Measurements from ENCODE around the gene RXRA.
A peak's percentile ranks its signal among the peaks of the same experiment; 100 is the strongest.

Gene RXRA

GRCh38 chr9:134403682-134404301 is 77.5 kb downstream of the RXRA start:
- in situ Hi-C loops (cut with MboI; ENCODE audit: low sequenced_read_pairs, unreplicated experiment) = no loop called here
- TF ChIP-seq CTCF (IDR thresholded peaks at IDR 0.05; ENCODE audit: borderline replicate concordance, control extremely low read depth, extremely low read depth, insufficient read depth, missing control alignments) = no peak
- no peak for DNase-seq (ENCODE audit: low spot score)

DNA sequence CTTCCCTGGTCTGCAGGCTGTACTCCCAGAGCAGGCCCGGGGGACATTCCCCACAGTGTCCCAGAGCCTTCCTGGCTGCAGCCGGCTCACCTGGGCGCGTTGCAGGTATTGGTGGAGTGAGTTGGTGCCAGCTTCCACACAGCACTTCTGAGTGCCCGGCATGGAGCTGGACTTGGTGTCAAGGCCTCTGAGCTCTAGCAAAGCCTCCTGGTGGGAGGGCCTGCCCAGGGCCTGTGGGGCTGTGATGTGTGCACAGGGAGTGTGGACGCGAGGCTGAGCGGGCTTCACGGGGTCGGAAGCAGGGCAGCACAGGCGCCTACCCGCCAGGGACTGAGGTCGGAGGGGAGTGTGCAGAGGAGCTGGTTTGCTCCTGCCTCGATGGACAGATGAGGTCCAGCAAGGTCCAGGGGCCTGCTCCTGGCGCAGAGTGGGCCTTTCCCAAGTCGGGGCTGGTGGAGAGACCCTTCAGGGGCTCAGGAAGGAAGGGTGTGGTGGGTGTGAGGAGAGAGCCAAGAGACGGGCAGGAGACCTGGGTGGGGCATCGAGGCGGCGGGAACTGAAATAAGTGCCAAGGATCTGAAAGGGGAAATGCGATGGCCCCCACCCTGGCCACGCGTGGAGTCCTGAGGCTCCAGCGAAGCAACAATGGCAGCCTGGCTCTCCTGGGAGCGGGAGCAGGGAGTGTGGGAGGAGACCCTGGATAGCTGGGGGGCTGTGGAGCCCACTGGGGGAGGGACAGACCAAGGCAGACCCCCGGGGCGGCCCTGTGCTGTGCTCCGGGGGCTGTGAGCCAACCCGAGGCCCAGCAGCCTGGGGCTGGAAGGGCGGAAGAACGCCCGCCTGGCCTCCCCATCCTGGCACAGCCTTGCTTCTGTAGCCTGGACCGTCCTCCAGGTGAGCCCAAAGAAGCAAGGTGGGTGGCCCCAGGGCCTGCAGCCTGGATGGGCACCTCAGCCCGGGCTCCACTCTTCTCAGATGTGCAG is 78.4 kb downstream of the RXRA start:
- TF ChIP-seq CTCF (IDR thresholded peaks at IDR 0.05; ENCODE audit: borderline replicate concordance, control extremely low read depth, extremely low read depth, insufficient read depth, missing control alignments) = no peak
- in situ Hi-C loops (cut with MboI; ENCODE audit: low sequenced_read_pairs, unreplicated experiment) = no loop called here
- DNase-seq (ENCODE audit: low spot score) = no peak

GRCh38 chr9:134405527-134405926 is 79.3 kb downstream of the RXRA start:
- in situ Hi-C loops (cut with MboI; ENCODE audit: low sequenced_read_pairs, unreplicated experiment) = no loop called here

GRCh38 chr9:134406366-134407120 is 80.3 kb downstream of the RXRA start:
- no peak for DNase-seq (ENCODE audit: low spot score)
- in situ Hi-C loops (cut with MboI; ENCODE audit: low sequenced_read_pairs, unreplicated experiment) = no loop called here
- TF ChIP-seq CTCF (IDR thresholded peaks at IDR 0.05; ENCODE audit: borderline replicate concordance, control extremely low read depth, extremely low read depth, insufficient read depth, missing control alignments) = no peak

More at GRCh38 chr9:134405527-134405926, 79.3 kb downstream of the RXRA start:
- TF ChIP-seq CTCF (IDR thresholded peaks at IDR 0.05; ENCODE audit: borderline replicate concordance, control extremely low read depth, extremely low read depth, insufficient read depth, missing control alignments) = no peak
- DNase-seq (ENCODE audit: low spot score) = no peak

GRCh38 chr9:134407121-134407779 is 81.0 kb downstream of the RXRA start:
- peak; percentile 98 for DNase-seq (ENCODE audit: low spot score)
- TF ChIP-seq CTCF (IDR thresholded peaks at IDR 0.05; ENCODE audit: borderline replicate concordance, control extremely low read depth, extremely low read depth, insufficient read depth, missing control alignments) = no peak
- in situ Hi-C loops (cut with MboI; ENCODE audit: low sequenced_read_pairs, unreplicated experiment) = no loop called here

DNA sequence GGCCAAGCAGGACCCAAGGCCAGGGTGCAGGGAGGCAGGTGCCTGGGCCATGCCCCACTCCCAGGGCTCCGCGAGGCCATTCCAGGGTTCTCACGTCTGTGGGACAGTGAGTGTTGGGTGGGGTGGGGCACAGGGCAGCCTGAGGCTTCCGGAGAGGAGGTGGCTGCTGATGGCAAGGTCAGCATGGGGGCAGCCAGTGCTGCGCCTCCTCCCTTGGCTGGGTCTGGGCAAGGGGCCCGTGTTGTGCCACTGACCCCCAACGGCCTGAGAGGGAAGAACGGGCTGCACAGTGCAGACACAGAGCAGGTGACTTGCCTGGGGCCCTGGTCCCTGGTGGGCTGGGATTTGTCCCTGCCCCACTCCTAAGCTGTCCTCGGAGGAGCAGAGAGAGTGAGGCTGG is 82.1 kb downstream of the RXRA start:
- TF ChIP-seq CTCF (IDR thresholded peaks at IDR 0.05; ENCODE audit: borderline replicate concordance, control extremely low read depth, extremely low read depth, insufficient read depth, missing control alignments) = no peak
- in situ Hi-C loops (cut with MboI; ENCODE audit: low sequenced_read_pairs, unreplicated experiment) = no loop called here
- DNase-seq (ENCODE audit: low spot score) = no peak
